ENCODE results near the gene CRELD2. TPM values are rescaled to one million over a fixed set of nuclear protein-coding genes. Genes with fewer than 3 reads are reported as not detected.

The CRELD2 gene
- total and polyA plus RNA-seq, 2 of the 13 experiments (the other 11 are each of a cell fraction or from before 2014, with no cell fraction given), result 17.2 to 44.7 TPM

DNA sequence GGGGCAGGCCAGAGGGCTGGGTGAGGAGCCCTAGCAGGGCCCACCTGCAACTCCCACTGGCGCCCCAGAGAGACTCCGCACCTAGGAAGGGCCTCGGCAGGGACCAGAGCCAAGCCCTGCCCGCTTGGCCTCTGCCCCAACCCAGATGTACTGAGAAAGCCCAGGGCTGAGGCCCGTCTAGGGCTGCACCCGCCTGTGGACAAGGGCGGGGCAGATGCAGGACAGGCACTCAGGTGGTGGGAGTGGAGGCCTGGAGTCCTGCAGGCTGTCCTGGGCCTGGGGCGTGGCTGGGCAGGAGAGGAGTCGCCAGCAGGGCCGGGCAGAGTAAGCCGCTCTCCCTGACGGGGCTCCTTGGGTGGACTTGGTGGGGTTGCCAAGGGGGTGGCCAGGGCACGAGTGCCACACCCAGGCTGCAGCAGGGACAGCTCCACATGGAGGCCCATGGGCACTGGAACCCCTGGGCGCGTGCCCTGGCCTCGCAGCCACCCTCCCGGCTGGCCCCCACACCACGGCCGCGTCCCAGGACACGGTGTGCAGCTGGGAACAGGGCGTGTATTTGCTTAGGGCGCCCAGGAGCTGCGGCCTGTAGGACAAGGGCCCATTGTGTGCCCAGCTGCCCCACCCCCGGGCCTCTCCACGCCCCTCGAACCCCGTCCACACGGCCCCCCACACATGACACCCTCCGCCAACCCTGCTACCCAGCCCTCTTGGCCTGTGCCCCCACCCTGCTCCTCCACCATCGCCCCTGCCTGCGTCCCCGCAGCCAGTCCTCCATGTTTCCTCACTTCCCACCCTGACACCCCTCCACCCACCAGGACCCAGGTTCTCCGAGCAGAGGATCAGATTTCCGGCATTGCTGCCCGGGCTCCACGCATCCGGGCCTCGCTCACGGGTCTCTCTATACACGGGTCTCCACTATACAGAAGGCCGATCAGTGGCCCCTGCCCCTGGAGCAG lies 30.8 kb downstream of the CRELD2 start (continued):
- TF ChIP-seq, protein P1, sequence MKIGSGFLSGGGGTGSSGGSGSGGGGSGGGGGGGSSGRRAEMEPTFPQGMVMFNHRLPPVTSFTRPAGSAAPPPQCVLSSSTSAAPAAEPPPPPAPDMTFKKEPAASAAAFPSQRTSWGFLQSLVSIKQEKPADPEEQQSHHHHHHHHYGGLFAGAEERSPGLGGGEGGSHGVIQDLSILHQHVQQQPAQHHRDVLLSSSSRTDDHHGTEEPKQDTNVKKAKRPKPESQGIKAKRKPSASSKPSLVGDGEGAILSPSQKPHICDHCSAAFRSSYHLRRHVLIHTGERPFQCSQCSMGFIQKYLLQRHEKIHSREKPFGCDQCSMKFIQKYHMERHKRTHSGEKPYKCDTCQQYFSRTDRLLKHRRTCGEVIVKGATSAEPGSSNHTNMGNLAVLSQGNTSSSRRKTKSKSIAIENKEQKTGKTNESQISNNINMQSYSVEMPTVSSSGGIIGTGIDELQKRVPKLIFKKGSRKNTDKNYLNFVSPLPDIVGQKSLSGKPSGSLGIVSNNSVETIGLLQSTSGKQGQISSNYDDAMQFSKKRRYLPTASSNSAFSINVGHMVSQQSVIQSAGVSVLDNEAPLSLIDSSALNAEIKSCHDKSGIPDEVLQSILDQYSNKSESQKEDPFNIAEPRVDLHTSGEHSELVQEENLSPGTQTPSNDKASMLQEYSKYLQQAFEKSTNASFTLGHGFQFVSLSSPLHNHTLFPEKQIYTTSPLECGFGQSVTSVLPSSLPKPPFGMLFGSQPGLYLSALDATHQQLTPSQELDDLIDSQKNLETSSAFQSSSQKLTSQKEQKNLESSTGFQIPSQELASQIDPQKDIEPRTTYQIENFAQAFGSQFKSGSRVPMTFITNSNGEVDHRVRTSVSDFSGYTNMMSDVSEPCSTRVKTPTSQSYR (CRISPR knock-in tag; IDR thresholded peaks at IDR 0.05; ENCODE audit: borderline replicate concordance), result peak; percentile 77; the same call in 1 of the 2 replicates
- TF ChIP-seq ZNF747 (CRISPR knock-in tag; IDR thresholded peaks at IDR 0.05; ENCODE audit: borderline replicate concordance) (peak; percentile 88), ZSCAN12 (CRISPR knock-in tag; IDR thresholded peaks at IDR 0.05) (0 out of 2 replicates have a peak, but pooled peaks have one; percentile 58), GATA4 (IDR thresholded peaks at IDR 0.05; ENCODE audit: borderline replicate concordance, low read depth) (no peak), NR2F6 (IDR thresholded peaks at IDR 0.05) (peak; percentile 2; the same call in 1 of the 2 replicates), NR2F6 (CRISPR knock-in tag; IDR thresholded peaks at IDR 0.05) (peak; percentile 38), ZNF619 (CRISPR knock-in tag; IDR thresholded peaks at IDR 0.05) (no peak), NCOR1 (IDR thresholded peaks at IDR 0.05; ENCODE audit: borderline replicate concordance, low read length) (no peak; the same call in 1 of the 2 replicates), MEIS1 (CRISPR knock-in tag; IDR thresholded peaks at IDR 0.05; ENCODE audit: borderline replicate concordance) (peak; percentile 46; the same call in 1 of the 2 replicates), KLF9 (CRISPR knock-in tag; IDR thresholded peaks at IDR 0.05; ENCODE audit: low read depth) (no peak), ZNF556 (CRISPR knock-in tag; IDR thresholded peaks at IDR 0.05; ENCODE audit: borderline replicate concordance) (0 out of 2 replicates have a peak, but pooled peaks have one; percentile 43), EP300 (IDR thresholded peaks at IDR 0.05; ENCODE audit: low read depth in 2 of 2, low read length in 2 of 2) (0 out of 4 replicates have a peak, but pooled peaks of 1 of the 2 experiments have one; percentile 16), EP300 (CRISPR knock-in tag; IDR thresholded peaks at IDR 0.05; ENCODE audit: borderline replicate concordance) (peak; percentile 63; the same call in 1 of the 2 replicates), ZNF704 (CRISPR knock-in tag; IDR thresholded peaks at IDR 0.05; ENCODE audit: borderline replicate concordance) (0 out of 2 replicates have a peak, but pooled peaks have one; percentile 15), PCBP2 (optimal IDR thresholded peaks at IDR 0.05; ENCODE audit: low read depth, low read length, poor library complexity, severe bottlenecking) (no peak), SKI (IDR thresholded peaks at IDR 0.05; ENCODE audit: partially characterized antibody) (peak; percentile 39), FOXC1 (CRISPR knock-in tag; IDR thresholded peaks at IDR 0.05; ENCODE audit: borderline replicate concordance) (0 out of 2 replicates have a peak, but pooled peaks have one; percentile 76), EEA1 (CRISPR knock-in tag; IDR thresholded peaks at IDR 0.05; ENCODE audit: borderline replicate concordance) (0 out of 2 replicates have a peak, but pooled peaks have one; percentile 21), ATRX (CRISPR knock-in tag; IDR thresholded peaks at IDR 0.05; ENCODE audit: borderline replicate concordance) (0 out of 2 replicates have a peak, but pooled peaks have one; percentile 50), TAF15 (IDR thresholded peaks at IDR 0.05; ENCODE audit: low read depth, low read length, poor library complexity, severe bottlenecking) (no peak), BRCA1 (CRISPR knock-in tag; IDR thresholded peaks at IDR 0.05) (0 out of 2 replicates have a peak, but pooled peaks have one; percentile 35), ZNF329 (CRISPR knock-in tag; IDR thresholded peaks at IDR 0.05; ENCODE audit: low read depth) (peak; percentile 47; the same call in 1 of the 2 replicates)
- TF ChIP-seq, protein P2, sequence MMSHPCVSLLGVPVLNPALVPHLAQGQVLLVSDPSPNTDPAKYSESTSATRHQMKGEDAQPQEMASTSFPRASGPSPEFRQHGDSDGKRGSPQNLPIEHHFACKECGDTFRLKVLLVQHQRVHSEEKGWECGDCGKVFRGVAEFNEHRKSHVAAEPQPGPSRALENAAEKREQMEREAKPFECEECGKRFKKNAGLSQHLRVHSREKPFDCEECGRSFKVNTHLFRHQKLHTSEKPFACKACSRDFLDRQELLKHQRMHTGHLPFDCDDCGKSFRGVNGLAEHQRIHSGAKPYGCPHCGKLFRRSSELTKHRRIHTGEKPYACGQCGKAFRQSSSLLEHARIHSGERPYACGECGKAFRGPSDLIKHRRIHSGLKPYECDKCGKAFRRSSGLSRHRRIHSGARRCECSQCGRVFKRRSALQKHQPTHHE (CRISPR knock-in tag; IDR thresholded peaks at IDR 0.05; ENCODE audit: borderline replicate concordance), result peak; percentile 71; the same call in 1 of the 2 replicates

Measured in HepG2 (cell line).